ENCODE measurements around the gene PAOX.

DNA sequence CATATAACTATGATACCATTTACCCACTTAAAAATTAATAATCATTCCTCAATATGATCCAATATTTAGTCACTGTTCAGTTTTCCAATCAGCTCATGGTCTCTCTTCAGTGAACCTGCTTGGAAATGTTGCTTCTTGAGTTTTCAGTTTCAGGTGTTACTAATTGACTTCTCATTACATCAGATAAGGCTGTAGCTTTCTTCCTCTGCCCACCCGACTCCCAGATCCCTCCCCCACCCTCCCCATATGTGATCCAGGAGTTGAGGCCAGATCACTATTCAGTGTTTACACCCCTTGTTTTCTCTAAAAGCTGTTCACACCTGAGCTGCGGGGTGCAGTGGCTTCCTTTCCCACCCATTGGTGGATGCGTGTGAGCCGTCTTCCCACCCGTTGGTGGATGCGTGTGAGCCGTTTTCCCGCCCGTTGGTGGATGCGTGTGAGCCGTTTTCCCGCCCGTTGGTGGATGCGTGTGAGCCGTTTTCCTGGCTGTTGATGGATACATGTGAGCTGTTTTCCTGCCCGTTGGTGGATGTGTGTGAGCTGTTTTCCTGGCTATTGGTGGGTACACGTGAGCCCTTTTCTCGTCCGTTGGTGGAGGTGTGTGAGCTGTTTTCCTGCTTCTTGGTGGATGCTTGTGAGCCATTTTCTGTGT is 11.7 kb downstream of the PAOX start:
- TF ChIP-seq CTCF (IDR thresholded peaks at IDR 0.05) (no peak), POLR2A (IDR thresholded peaks at IDR 0.05) (no peak)
